ENCODE measurements around the gene NANOS1.

The NANOS1 gene, protein sequence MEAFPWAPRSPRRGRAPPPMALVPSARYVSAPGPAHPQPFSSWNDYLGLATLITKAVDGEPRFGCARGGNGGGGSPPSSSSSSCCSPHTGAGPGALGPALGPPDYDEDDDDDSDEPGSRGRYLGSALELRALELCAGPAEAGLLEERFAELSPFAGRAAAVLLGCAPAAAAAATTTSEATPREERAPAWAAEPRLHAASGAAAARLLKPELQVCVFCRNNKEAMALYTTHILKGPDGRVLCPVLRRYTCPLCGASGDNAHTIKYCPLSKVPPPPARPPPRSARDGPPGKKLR

DNA sequence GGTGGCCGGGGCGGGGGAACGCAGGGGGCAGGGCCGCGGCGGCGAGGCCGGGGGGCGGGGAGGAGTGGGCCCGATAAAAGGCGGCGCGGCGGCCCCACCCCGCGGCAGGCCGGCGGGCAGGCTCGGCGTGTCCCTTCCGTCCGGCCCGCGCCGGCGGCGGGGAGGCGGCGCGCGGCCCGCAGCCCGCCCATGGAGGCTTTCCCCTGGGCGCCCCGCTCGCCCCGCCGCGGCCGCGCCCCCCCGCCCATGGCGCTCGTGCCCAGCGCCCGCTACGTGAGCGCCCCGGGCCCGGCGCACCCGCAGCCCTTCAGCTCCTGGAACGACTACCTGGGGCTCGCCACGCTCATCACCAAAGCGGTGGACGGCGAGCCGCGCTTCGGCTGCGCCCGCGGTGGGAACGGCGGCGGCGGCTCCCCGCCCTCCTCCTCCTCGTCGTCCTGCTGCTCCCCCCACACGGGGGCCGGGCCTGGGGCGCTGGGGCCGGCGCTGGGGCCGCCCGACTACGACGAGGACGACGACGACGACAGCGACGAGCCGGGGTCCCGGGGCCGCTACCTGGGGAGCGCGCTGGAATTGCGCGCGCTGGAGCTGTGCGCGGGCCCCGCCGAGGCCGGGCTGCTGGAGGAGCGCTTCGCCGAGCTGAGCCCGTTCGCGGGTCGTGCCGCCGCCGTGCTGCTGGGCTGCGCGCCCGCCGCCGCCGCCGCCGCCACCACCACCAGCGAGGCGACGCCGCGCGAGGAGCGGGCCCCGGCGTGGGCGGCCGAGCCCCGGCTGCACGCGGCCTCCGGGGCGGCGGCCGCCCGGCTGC is at the start of gene NANOS1:
NANOS1 (plus strand) TSS at position 102 of the 808 bp plus-strand sequence; CDS start at position 190, 88 bp downstream.
- peaks cover 16% of the 10 kb centered on the region for H3K27me3 Mint-ChIP-seq (ENCODE audit: low read depth)
- peaks cover 21% of the 10 kb centered on the region for H3K36me3 Mint-ChIP-seq (ENCODE audit: low read depth)
- no peak within 1 kb of the TSS for H3K27ac Mint-ChIP-seq
- TF ChIP-seq, protein P1, sequence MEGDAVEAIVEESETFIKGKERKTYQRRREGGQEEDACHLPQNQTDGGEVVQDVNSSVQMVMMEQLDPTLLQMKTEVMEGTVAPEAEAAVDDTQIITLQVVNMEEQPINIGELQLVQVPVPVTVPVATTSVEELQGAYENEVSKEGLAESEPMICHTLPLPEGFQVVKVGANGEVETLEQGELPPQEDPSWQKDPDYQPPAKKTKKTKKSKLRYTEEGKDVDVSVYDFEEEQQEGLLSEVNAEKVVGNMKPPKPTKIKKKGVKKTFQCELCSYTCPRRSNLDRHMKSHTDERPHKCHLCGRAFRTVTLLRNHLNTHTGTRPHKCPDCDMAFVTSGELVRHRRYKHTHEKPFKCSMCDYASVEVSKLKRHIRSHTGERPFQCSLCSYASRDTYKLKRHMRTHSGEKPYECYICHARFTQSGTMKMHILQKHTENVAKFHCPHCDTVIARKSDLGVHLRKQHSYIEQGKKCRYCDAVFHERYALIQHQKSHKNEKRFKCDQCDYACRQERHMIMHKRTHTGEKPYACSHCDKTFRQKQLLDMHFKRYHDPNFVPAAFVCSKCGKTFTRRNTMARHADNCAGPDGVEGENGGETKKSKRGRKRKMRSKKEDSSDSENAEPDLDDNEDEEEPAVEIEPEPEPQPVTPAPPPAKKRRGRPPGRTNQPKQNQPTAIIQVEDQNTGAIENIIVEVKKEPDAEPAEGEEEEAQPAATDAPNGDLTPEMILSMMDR (IDR thresholded peaks at IDR 0.05; ENCODE audit: unreplicated experiment in 3 of 3), result no peak
- no peaks in the 10 kb centered on the region for H3K9me3 Mint-ChIP-seq
- peaks cover 32% of the 10 kb centered on the region for H3K4me1 Mint-ChIP-seq
- H3K4me3 Mint-ChIP-seq, result peak within 1 kb of the TSS; percentile 80 to 88 (median 88)

DNA sequence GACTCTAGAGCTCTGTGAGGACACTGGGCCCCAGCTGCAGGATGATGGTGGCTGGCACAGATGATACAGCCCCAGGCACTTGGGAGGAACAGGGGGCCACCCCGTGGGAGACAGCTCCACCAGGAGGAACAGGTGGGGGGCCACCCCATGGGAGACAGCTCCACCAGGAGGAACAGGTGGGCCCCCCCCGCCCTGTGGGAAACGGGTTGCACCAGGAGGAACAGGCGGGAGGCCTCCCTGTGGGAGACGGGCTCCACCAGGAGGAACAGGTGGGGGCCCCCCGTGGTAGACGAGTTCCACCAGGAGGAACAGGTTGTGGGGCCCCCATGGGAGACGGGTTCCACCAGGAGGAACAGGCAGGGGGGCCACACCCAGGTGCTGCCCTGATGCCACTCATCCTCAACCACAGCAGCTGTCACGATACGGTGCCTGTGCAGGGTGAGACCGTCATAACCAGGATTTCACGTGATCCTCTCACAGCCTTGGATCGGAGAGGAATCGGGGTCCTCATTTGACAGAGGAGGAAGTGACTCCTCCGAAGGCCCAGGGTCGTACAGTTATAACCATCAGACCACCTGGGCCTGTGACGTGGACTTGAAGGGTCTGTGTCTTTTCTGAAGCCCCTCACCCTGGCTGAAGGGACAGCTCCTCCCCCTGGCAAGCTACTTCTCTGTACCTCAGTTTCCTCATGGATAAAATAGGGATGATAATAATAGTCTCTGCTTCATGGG is 49.2 kb upstream of the NANOS1 start:
- peaks cover 5% of the 10 kb centered on the region for H3K4me1 Mint-ChIP-seq
- no peaks in the 10 kb centered on the region for H3K36me3 Mint-ChIP-seq (ENCODE audit: low read depth)
- TF ChIP-seq, protein P1 (IDR thresholded peaks at IDR 0.05; ENCODE audit: unreplicated experiment in 3 of 3), result no peak
- peak overlapping the region in 1 of 3 experiments; percentile 52 for H3K27ac Mint-ChIP-seq
- H3K9me3 Mint-ChIP-seq, result peaks cover 18% of the 10 kb centered on the region
- no peak overlapping the region for H3K4me3 Mint-ChIP-seq
- H3K27me3 Mint-ChIP-seq (ENCODE audit: low read depth), result peaks cover 12% of the 10 kb centered on the region

DNA sequence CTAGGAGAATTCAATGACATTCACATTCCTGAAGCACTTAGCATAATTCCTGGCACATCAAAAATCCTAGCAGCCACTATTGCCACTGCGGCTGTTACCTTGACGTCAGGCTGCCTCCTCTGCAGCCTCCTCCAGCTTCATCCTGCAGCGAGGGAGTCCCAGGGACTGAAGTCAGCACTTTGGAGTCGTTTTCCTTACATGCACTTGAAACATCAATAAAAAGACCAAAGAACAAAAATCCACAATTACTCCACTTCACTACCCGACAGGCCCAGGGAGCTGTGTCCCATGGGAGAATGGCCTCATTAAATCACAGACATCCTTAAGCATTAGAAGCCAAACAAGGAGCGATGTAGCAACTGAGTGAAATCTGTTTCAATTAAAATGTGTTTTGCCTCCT is 48.6 kb upstream of the NANOS1 start:
- Mint-ChIP-seq H3K9me3 (peaks cover 20% of the 10 kb centered on the region), H3K36me3 (ENCODE audit: low read depth) (peaks cover 4% of the 10 kb centered on the region), H3K27ac (peak overlapping the region in 1 of 3 experiments; percentile 52), H3K4me1 (peaks cover 5% of the 10 kb centered on the region), H3K4me3 (no peak overlapping the region), H3K27me3 (ENCODE audit: low read depth) (peaks cover 12% of the 10 kb centered on the region)
- TF ChIP-seq, protein P1 (IDR thresholded peaks at IDR 0.05; ENCODE audit: unreplicated experiment in 3 of 3), result no peak

DNA sequence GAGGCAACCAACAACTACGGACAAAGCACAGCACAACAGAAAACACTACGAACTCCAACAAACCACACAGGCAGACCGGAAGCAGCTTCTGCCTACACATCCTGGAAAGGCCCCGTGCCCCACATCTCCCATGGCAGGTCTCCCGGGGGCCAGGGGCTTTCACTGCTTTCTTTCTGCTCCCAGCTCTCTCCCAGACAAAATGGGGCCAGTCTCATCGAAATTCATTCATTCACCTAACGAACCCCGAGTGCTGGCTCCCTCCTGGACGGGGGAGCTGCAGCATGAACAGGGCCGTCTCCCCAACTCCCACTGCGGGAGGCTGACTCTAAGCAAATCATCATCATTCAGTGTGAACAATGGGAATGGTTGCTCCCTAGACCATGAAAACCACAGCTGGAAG is 47.6 kb upstream of the NANOS1 start:
- Mint-ChIP-seq H3K27me3 (ENCODE audit: low read depth) (peaks cover 12% of the 10 kb centered on the region), H3K9me3 (peaks cover 16% of the 10 kb centered on the region), H3K4me3 (no peak overlapping the region), H3K36me3 (ENCODE audit: low read depth) (peaks cover 4% of the 10 kb centered on the region), H3K4me1 (peaks cover 5% of the 10 kb centered on the region), H3K27ac (no peak overlapping the region)
- TF ChIP-seq, protein P1 (IDR thresholded peaks at IDR 0.05; ENCODE audit: unreplicated experiment in 3 of 3), result no peak

DNA sequence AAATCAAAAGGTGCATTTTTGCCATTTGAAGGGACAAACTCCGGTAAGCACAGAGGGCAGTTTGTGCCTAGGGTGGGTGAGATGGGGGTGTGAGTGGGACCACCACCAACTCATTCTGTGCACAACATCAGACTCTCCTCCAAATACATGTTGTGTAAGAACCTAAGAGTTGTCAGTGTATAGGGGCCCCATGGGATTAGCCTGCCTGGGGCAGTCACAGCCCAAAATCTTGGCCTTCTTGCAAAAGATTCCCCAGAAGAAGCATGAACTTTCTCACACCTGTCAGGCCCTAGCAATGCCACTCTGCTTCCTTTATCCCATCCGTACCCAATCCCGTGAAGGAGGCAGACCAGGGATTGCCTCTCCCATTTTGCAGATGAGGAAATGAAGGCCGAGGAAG is 47.1 kb upstream of the NANOS1 start:
- TF ChIP-seq, protein P1 (IDR thresholded peaks at IDR 0.05; ENCODE audit: unreplicated experiment in 3 of 3), result no peak
- Mint-ChIP-seq H3K27me3 (ENCODE audit: low read depth) (peaks cover 12% of the 10 kb centered on the region), H3K4me1 (peaks cover 5% of the 10 kb centered on the region), H3K36me3 (ENCODE audit: low read depth) (peaks cover 4% of the 10 kb centered on the region), H3K4me3 (no peak overlapping the region), H3K9me3 (peaks cover 16% of the 10 kb centered on the region), H3K27ac (no peak overlapping the region)
